GM12891 (cell line): ENCODE data around the gene ITPRID2.

Experiments
- DNase-seq: peaks from one replicate; pipeline ENCODE4 v3.0.0; 2011; ENCODE audit warnings: low spot score; ENCODE audit not compliant: insufficient read length
- FAIRE-seq: peaks from 2 replicates; lab custom pipeline; 2011; peaks lifted over from hg19 to GRCh38; lab: Jason Lieb, UNC
- PAX5 ChIP-seq: IDR thresholded peaks from 2 replicates; pipeline ENCODE4 v1.6.1; 2011; ENCODE audit warnings: low read length, moderate library complexity, mild to moderate bottlenecking; ENCODE audit not compliant: insufficient read depth, severe bottlenecking
- POLR2A ChIP-seq: IDR thresholded peaks from 2 replicates; pipeline ENCODE4 v1.6.1; 2011; ENCODE audit warnings: low read depth, low read length, control low read depth
- POLR2AphosphoS5 ChIP-seq: IDR thresholded peaks from 2 replicates; pipeline ENCODE4 v1.6.1; 2011; ENCODE audit warnings: low read depth, low read length, control low read depth
- POU2F2 ChIP-seq: IDR thresholded peaks from 2 replicates; pipeline ENCODE4 v1.6.1; 2011; ENCODE audit warnings: low read depth, mild to moderate bottlenecking, control low read depth, low read length, moderate library complexity
- SPI1 ChIP-seq: IDR thresholded peaks from 2 replicates; pipeline ENCODE4 v1.6.1; 2011; ENCODE audit warnings: low read depth, low read length, control low read depth
- TAF1 ChIP-seq: IDR thresholded peaks from 2 replicates; pipeline ENCODE4 v1.6.1; 2011; ENCODE audit warnings: low read depth, low read length, control low read depth

Gene ITPRID2

GRCh38 chr2:181915102-181915501 is 23.6 kb downstream of the ITPRID2 start:
- no peak for DNase-seq
- FAIRE-seq: no peak
- TF ChIP-seq TAF1 (no peak), POLR2A (no peak)

- no peak for TF ChIP-seq PAX5
- no peak for TF ChIP-seq POLR2A
- TF ChIP-seq TAF1: no peak
- no peak for TF ChIP-seq SPI1
- no peak for DNase-seq
- FAIRE-seq: no peak
These were observed 25.5 kb downstream of the ITPRID2 start for GRCh38 chr2:181916726-181917718.

DNA sequence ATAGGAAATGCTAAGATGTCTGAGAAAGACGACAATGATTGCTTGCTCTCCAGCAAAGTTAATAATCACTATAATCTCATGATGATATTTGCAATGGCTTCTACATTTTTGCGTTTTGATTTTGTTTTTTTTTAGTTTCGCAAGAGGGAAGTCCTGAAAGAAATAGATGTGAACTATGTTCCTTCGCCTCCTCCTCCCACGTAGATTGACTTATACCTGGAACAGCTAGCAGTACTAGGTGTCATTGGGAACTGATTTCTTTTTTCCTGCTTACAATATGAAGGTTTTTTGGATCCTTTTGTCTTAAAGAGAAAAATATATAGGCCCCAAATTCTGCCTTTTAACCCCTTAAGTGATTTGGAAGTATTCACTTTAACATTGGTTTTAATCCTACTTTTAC is 26.7 kb downstream of the ITPRID2 start:
- TF ChIP-seq POU2F2 (no peak), PAX5 (no peak), POLR2AphosphoS5 (no peak), TAF1 (no peak), SPI1 (no peak), POLR2A (no peak)
- FAIRE-seq (no peak), DNase-seq (no peak)

DNA sequence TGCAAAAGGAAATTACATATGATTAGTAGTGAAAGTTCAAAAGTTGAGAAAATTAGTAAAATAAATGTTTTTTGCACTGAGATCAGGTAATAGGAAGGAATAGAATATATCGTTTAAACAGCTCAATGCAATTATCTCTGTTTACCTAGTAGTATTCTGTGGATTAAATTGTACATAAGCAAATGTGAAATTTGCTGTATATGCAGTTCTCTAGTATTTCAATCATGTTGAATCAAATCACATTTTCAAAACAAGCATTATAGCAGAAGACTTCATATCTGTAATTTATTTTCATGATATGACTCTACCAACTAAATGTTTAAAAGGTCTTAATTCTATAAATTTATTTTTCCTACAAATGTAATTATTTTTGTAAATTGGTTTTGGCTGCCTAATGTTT is 31.6 kb downstream of the ITPRID2 start:
- no peak for TF ChIP-seq SPI1
- no peak for TF ChIP-seq TAF1
- no peak for TF ChIP-seq POU2F2
- TF ChIP-seq POLR2AphosphoS5: no peak
- TF ChIP-seq POLR2A: no peak
- TF ChIP-seq PAX5: no peak
- no peak for DNase-seq
- FAIRE-seq: no peak

DNA sequence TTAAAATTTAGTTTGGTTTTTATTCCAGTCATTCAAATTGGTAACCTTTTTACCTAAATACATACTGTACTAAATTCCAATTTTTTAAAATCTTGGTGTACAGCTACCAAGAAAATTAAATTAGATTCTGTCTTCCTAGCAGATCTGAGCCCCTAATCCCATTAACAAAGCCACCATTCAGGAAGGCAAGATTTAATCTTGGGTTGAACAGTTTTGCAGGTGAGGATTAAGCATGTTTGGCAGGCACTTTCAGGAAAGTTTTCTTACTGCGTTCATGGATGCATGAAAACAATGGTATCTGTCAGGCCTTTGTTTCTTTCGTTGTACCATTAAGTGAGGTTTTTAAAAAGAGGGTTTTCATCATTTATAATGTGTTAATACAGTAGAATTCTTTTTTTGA is 32.8 kb downstream of the ITPRID2 start:
- TF ChIP-seq POLR2A (no peak), POU2F2 (no peak), POLR2AphosphoS5 (no peak), TAF1 (no peak), PAX5 (no peak), SPI1 (no peak)
- DNase-seq (no peak), FAIRE-seq (no peak)

GRCh38 chr2:181934694-181935093 is 43.2 kb downstream of the ITPRID2 start:
- DNase-seq (no peak), FAIRE-seq (no peak)
- no peak for TF ChIP-seq POLR2AphosphoS5
- no peak for TF ChIP-seq PAX5
- no peak for TF ChIP-seq SPI1

DNA sequence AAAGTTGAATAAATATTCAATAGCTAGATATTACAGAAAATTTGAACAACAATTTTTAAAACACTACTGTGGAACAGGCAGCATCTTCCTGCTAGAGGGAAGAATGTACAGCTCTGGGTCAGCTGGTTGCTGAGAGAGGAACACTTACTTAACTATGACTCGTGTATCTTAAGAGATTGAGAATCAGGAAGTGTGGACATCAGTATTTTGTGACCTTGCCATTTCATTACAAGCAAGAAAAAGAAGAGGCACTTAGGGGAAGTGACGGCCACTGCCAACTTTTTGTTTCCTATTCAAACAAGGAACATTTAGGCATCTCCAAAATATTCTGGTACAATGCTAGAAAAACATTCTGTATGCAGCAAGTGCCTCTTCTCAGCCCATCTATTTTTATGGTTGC is 45.9 kb downstream of the ITPRID2 start:
- no peak for DNase-seq
- no peak for FAIRE-seq
- no peak for TF ChIP-seq POU2F2
- no peak for TF ChIP-seq PAX5
- no peak for TF ChIP-seq POLR2AphosphoS5
- no peak for TF ChIP-seq SPI1
- TF ChIP-seq TAF1: no peak
- no peak for TF ChIP-seq POLR2A

DNA sequence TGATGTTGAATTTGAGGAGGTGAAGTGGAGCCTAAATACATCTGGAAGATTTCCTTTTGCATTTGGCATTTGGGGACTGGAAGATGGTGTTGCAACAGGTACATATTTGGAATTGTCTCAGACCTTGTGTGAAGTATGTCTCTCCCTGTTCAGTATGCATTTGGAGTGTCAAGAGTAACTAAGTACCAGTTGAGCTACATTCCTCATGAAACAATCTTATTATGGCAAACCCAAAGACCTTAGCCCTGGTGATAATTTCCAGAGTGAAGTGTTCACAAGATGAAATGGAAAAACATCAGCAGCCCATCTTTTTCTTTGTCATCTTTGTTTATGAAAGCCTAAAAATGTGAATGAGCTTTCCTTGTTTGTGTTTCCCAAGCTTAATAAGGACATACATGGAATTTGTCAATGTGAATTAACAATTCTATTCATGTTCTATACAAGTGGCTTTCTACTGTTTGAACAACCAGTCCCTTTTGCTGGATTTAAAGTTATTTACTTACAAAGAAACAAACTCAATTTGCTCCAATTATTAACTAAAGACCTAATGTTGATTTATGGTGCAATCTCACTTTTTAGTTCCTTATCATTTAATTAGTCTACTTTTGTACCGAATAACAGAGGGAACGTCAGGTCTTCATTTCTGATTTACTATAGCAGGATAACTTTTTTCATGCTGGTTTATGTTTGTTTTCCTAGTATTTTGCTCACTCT is 52.0 kb downstream of the ITPRID2 start:
- FAIRE-seq: no peak
- DNase-seq: no peak
- TF ChIP-seq POLR2A: no peak

DNA sequence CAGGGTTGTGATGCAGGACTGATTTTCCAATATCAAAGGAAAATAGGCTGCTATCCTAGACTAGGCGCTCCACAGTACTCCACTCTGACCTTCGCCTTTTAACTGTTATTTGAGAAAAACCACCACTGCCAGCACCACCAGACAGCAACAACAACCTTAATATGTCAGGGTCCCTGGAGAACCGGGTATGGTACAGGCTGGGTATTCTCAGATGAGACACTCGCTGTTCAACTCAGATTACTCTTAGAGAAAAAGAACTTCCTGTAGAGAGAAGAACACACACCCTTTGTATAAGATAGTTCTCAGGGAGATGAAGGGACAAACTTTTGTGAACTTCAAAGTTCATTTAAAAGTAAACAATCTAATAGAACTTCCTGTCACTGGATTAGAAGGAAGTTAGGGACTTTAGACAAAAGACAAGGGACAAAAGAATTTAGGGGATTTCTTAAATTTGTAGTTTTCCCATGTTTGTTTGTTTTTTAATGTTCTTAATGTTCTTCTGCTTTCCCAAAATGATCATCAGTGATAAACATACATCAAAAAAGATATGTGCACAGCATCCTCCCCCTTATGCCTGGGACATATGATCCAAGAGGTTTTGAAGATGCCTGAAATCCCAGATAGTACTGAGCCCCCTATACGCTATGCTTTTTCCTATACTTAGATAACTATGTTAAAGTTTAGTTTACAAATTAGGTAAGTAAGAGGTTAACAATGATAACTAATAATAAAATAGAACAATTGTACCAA is 52.8 kb downstream of the ITPRID2 start:
- TF ChIP-seq SPI1 (no peak), POLR2A (no peak), POLR2AphosphoS5 (no peak), PAX5 (no peak)
- DNase-seq: no peak
- FAIRE-seq: no peak

GRCh38 chr2:181944914-181945291 is 53.4 kb downstream of the ITPRID2 start:
- DNase-seq: no peak
- no peak for TF ChIP-seq POLR2A
- TF ChIP-seq PAX5: no peak
- TF ChIP-seq POU2F2: no peak
- no peak for TF ChIP-seq TAF1
- TF ChIP-seq POLR2AphosphoS5: no peak
- no peak for TF ChIP-seq SPI1
- FAIRE-seq: no peak
